VCaP (cell line): ENCODE measurements around the gene AP4E1.
A peak's percentile ranks its signal among the peaks of the same experiment; 100 is the strongest.
"Not testable (repeated sequence)": the region's sequence is repeated elsewhere in the genome, so short reads cannot be mapped to it uniquely, and the experiment has no call there.

Experiments used
- H3K27ac ChIP-seq: fragments of 450-650 bp; 2 replicates; pipeline ENCODE4 v1.5.1; 2017
- TF ChIP-seq, protein P1 (sequence below): fragments of 450-650 bp; conservative IDR thresholded peaks from 2 replicates; pipeline ENCODE4 v1.5.1; 2017; ENCODE audit warnings: mild to moderate bottlenecking, moderate library complexity

The AP4E1 gene

DNA sequence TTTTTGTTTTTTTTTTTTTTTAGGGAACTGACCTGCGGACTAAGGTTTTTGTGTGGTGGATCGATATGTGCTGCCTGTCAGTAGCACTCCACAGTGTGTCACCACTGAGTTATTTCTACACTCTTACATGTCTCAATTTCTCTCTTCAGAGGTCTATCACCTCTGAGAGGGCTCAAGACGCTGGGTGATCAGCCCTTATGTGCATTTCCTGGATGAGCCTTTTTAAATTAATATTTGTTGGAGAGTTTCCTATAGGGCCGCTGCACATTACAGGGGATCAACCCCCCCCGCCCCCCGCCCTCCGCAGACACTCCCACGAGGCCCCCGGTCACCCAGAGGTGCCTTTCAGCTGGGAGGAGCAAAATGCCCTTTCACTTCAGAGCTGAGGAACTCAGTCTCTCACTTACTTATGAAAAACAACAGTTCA lies 34.5 kb upstream of the AP4E1 start:
- TF ChIP-seq, protein P1, sequence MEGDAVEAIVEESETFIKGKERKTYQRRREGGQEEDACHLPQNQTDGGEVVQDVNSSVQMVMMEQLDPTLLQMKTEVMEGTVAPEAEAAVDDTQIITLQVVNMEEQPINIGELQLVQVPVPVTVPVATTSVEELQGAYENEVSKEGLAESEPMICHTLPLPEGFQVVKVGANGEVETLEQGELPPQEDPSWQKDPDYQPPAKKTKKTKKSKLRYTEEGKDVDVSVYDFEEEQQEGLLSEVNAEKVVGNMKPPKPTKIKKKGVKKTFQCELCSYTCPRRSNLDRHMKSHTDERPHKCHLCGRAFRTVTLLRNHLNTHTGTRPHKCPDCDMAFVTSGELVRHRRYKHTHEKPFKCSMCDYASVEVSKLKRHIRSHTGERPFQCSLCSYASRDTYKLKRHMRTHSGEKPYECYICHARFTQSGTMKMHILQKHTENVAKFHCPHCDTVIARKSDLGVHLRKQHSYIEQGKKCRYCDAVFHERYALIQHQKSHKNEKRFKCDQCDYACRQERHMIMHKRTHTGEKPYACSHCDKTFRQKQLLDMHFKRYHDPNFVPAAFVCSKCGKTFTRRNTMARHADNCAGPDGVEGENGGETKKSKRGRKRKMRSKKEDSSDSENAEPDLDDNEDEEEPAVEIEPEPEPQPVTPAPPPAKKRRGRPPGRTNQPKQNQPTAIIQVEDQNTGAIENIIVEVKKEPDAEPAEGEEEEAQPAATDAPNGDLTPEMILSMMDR = no peak
- no peak overlapping the region for H3K27ac ChIP-seq

DNA sequence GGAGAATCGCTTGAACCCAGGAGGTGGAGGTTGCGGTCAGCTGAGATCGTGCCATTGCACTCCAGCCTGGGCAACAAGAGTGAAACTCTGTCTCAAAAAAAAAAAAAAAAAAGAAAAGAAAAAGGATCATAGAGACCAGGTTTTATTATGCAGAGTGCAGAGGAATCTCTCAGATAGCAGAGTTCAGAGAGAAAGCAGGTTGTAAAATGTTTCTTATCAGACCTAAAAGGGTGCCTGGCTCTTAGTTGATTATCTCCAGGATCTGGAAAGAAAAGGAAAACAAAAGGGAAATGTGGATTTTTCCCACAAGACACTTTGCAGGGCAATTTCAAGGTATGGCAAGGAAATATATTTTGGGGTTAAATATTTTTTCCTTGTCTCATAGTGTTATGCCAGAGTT lies 33.2 kb upstream of the AP4E1 start:
- H3K27ac ChIP-seq = not testable (repeated sequence)

DNA sequence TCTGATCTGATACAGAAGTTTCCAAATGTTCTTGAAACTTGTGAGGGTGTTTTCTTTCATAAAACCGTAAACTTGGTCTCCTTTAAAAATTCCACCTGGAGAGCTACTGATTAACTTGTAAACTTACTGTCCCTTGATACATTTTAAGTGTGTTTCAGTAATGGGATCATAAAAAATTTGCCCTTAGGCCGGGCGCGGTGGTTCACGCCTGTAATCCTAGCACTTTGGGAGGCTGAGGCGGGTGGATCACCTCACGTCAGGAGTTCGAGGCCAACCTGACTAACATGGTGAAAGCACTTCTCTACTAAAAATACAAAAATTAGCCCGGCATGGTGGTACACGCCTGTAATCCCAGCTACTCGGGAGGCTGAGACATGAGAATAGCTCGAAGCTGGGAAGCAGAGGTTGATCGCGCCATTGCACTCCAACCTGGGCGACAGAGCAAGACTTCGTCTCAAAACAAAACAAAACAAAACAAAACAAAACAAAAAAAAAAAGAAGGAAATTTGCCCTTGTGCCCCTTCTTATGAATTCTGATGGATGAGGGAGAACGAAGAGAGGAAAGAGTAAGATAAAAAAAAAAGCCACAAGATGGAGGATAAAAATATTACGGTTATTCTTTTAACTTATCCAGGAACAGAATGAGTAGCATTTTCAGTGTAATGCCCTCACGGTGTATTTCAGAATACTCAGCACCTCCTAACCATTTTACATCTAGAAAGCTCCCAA lies 32.1 kb upstream of the AP4E1 start:
- TF ChIP-seq, protein P1 = no peak
- peak overlapping the region; percentile 47; the same call in 1 of the 2 replicates for H3K27ac ChIP-seq

DNA sequence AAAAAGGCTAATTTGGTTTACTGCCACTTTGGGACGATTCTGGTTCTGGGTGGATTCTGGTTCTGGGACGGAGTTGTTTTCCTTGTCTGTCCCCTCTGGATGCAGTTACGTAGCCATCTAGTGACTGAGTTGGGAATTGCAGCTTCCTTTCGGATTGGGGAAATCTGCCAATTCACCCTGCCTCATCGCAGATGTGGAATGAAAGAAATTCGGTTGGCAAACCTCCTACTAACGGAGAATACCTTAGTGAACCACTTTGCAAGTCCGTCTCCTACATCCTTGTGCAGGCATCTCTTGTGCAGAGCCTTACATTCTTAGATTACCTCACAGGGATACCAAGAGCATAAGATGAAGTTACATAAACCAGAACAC lies 31.5 kb upstream of the AP4E1 start:
- TF ChIP-seq, protein P1 = peak; percentile 96
- peak overlapping the region; percentile 47; the same call in 1 of the 2 replicates for H3K27ac ChIP-seq

DNA sequence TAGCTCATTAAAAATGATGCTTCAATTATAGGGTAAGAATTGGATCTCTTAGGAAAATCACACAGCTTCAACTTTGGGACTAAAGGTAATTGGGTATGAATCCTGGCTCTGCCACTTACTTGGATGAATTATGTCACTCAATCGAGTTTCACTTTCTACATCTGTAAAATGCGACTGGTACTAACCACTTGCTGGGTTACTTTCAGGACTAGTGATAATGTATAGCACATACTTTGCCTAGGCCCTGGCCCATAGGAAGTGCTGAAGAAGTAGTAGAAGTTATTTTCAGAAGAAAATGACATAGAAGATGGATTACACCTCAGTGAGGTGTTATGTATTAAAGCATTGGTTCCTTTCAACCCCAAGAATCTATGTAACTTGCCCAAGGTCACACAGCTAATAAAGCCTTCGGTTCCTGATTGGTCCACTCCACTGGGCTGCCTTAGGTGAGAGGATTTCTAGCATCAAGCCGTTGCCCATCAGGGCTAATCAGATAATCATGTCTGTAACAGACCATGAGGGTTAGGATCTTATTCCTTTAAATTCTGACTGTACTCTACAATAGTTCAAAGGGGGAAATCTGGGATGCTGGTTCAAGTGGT lies 29.4 kb upstream of the AP4E1 start:
- no peak overlapping the region for H3K27ac ChIP-seq
- TF ChIP-seq, protein P1 = no peak

DNA sequence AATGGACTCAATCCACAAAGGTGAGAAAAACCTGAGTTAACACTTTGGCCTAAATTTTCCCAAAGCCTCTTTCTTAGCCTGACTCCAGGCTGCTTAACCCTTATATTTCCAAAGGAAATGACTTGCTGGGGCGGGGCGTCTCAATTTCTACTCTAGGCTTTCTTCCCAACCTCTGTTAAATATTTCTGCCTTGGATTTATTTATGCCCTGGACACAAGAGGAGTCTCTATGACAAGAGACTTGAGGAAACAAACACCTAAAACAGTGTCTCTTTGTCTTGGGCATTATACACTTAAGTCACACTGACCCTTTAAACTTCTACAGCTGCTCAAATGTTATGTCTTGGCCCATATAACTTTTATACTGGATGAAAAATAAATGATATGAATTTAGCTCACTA lies 28.3 kb upstream of the AP4E1 start:
- TF ChIP-seq, protein P1 = no peak
- no peak overlapping the region for H3K27ac ChIP-seq

DNA sequence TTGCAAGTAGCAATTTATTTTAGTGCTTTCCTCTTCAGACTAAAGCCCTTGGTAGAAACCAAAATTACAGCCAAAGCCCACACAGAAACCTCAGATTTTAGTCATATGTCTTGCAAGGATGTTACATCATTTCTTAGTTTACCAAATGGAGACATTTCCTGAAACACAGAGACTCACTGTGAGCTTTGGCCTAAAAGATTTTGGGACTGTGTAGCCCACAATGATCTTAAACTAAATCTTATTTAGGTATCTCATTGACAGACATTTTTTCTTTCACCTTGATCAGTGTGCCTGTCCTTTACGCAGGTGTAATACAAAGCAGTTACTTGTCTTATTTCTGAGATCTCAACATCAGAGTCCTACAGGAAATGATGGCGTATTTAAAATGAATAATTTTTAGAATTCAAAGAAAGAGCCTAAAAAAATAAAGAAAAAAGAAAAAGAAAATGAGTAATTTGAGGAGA lies 27.8 kb upstream of the AP4E1 start:
- no peak overlapping the region for H3K27ac ChIP-seq

More for the DNA sequence above, 27.8 kb upstream of the AP4E1 start:
- TF ChIP-seq, protein P1 = no peak
